HG02852 (cell line): Measurements from ENCODE around the gene FAM3B.

Experiments
- ATAC-seq: cut with Tn5 transposase; IDR thresholded peaks from one replicate; pipeline ENCODE4 v1.9.1; 2021; ENCODE audit warnings: mild to moderate bottlenecking, moderate library complexity; ENCODE audit not compliant: unreplicated experiment

The FAM3B gene

GRCh38 chr21:41317458-41317857 lies 857 bp downstream of the FAM3B start:
- ATAC-seq, result no peak

DNA sequence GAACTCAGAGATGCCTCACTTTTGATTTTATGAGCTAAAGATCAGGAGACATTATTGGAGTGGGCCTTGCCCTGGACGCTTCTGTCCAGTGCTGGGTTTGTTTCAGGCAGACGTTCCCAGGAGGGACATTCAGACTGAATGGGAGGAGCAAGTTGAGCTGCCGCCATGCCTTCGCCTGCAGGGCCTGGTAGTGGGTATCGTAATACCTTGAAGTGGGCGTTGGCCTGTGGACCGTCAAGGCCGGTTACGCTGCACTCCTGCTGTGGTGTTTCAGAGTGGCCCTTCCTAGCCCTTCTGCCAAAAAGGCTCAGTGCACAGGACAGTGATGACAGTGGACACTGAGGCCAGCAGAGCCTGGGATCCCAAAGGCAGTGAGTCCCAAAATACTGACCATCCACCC lies 1.6 kb downstream of the FAM3B start:
- ATAC-seq, result no peak

DNA sequence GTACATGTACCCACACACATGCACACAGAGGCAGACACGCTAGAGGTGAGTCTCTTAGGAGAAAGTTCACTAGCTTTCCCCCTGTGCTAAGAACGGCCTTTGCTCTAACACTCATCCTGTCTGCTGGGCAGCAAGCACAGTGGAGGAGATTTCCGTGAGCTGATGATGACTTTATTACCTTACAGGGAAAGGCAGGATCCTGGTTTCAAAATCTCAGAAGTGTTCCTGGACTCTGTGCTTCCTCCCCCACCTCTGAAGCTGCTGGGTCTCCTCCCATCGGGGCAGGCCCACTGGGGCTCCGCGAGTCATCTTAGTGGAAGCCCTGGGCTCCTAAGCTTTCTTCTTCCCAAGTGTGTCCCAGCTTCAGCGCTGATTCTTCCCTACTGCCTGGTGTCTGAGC lies 2.7 kb downstream of the FAM3B start:
- ATAC-seq, result no peak

- ATAC-seq, result no peak
These were observed 4.8 kb downstream of the FAM3B start for GRCh38 chr21:41321211-41321907.

GRCh38 chr21:41321908-41322495 lies 5.4 kb downstream of the FAM3B start:
- no peak for ATAC-seq

DNA sequence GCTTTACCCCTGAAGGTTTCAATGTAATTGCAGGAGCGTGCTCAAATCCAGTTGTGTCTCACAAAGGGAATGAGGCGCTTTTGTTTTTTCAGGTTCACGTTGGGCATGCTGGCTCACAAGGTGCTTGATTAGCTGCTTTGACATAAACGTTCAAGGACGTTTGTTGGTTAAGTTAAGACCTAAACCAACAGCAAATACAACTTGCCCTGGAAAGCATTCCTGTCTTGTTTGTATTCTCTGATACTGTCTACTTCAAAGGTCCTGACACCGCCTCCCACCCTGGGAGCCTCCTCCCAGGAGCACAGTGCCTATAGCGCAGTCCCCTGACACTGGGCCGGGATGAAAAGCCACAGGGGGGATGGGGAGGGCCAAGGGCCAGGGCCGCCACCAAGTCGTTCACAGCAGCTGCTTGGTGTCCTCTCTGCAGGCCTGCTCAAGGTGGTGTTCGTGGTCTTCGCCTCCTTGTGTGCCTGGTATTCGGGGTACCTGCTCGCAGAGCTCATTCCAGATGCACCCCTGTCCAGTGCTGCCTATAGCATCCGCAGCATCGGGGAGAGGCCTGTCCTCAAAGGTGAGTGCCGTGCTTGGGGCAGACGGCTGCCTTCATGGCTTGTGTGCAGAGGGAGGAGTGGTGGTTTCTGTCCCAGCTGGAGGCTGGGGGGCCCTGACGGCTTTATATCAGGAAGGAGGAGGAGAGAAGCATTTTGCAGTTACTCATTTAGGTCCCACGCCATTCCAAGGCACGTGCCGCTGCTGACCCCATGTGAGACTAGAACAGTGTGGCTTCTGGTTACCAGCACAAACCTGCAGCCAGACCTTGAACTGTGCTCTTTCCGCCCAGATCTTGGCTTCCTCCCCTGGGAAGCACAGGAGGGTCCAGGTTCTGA lies 6.1 kb downstream of the FAM3B start:
- no peak for ATAC-seq

GRCh38 chr21:41325138-41325912 lies 8.7 kb downstream of the FAM3B start:
- no peak for ATAC-seq

GRCh38 chr21:41326414-41327080 lies 9.9 kb downstream of the FAM3B start:
- ATAC-seq, result no peak

GRCh38 chr21:41327753-41328152 lies 11.2 kb downstream of the FAM3B start:
- no peak for ATAC-seq

DNA sequence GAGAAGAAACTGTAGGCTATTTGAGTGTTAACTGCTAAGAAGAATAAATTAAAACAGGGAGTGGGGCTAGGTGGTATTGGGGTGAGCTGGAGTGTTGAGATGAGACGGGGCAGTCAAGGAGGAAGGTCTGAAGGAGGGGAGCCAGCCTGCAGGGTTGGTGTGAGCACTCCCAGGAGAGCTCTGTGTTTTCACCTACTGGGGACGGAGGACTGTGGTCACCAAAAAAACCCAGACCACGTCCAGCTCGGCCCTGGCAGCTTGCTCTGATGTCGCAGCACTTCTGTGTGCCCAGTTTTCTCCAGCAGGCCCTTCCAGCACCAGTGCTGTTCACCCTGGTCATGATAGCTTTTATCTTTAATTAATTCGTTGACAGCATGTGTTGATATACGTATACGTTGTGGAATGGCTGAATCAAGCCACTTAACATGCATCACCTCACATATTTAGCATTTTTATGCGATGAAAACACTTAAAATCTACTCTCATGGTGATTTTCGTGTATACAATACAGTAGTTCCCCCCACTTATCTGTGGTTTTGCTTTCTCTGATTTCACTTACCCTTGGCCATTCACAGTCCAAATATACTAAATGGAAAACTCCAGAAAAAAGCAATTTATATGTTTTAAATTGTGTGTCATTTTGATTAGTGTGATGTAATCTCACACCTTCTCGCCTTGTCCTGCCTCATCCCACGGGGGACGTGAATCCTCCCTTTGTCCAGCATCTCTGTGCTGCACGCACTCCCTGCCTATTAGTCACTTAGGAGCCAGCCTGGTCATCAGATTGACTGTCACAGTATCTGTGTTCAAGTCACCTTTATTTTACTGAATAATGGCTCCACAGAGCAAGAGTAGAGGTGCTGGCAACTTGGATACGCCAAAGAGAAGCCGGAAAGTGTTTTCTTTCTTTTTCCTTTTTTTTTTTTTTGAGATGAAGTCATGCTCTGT lies 12.3 kb downstream of the FAM3B start:
- ATAC-seq, result no peak

DNA sequence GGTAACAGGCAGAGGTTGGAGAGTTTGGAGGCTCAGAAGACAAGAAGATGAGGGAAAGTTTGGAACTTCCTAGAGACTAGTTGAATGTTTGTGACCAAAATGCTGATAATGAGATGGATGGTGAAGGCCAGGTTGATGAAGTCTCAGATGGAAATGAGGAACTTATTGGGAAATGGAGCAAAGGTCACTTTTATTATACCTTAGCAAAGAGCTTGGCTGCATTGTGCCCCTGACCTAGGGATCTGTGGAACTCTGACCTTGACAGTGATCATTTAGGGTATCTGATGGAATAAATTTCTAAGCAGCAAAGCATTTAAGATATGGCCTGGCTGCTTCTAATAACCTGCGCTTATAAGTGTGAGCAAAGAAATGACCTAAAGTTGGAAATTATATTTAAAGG lies 17.2 kb downstream of the FAM3B start:
- no peak for ATAC-seq

DNA sequence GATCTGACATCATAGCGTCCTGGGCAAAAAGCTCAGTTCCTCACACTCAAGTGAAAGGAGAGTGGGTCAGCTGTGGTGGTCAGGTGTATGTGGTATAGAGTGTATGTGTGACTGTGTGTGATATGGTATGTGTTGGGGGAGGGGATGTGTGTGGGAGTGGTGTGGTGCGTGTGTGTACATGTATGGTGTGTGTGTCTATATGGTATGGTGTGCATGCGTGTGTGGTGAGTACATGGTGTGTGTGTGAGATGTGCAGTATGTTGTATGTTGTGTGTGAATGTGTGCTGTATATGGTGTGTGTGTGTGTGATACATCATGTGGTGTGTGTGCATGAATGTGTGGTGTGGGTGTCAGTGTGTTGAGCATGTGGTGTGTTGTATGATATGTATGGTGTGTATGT lies 20.9 kb downstream of the FAM3B start:
- no peak for ATAC-seq

- ATAC-seq, result no peak
These were observed 21.9 kb downstream of the FAM3B start for GRCh38 chr21:41338455-41338854.

DNA sequence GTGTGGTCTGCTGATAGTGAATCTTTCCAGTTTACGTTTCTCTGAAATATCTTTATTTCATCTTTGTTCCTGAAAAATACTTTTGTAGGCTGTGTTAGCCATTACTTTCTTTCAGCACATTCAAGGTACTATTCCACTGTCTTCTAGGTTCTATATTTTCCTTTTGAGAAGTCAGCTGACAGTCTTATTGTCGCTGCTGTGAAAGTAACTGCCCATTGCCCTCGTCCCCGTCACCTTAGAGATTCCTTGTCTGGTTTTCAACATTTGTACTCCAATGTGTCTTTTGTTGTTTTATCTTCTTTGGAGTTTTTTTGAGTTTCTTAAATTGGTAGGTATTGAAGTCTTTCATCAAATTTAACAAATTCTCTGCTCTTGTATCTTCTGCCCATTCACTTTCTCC lies 25.4 kb downstream of the FAM3B start:
- ATAC-seq, result no peak

GRCh38 chr21:41344146-41344545 lies 27.5 kb downstream of the FAM3B start:
- no peak for ATAC-seq

- no peak for ATAC-seq
These were observed 28.8 kb downstream of the FAM3B start for GRCh38 chr21:41345356-41345755.

- ATAC-seq, result no peak
These were observed 29.5 kb downstream of the FAM3B start for GRCh38 chr21:41345934-41346685.

DNA sequence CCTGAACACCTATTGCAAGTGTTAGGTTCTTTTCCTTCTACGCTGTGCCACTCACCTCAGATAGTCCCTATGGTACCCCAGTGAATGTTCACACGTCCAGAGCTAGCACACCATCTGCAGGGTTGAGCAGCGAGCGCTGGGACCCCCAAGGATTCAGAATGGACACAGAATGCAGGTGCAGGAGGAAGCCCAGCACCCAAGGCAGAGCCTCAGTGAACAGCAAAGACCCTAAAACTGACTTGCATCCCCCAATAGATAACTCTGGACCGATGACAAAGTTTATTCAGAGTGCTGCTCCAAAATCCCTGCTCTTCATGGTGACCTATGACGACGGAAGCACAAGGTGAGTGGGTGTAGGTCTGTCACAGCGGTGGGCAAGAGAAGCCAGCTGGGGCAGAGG lies 30.2 kb downstream of the FAM3B start:
- ATAC-seq, result no peak

DNA sequence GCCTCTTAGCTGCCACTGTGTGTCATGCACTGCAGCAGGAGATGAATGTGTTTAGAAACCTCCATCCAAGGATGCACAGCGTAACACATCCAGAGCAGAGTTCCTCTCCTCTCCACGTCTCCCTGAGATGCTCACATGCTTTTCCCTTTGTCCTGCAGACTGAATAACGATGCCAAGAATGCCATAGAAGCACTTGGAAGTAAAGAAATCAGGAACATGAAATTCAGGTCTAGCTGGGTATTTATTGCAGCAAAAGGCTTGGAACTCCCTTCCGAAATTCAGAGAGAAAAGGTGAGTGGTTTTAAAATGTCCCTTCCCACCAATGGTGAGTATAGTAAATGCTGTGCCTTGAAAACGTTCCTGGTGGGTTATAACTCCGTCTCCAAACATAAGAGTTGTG lies 31.8 kb downstream of the FAM3B start:
- ATAC-seq, result no peak
